Frontal cortex (tissue), 4 donors: Measurements from ENCODE around the gene CCR9. TPM values are rescaled to one million over a fixed set of nuclear protein-coding genes. Genes with fewer than 3 reads are reported as not detected.

Source experiments
- DNase-seq, 2 donors: peaks; one replicate each; pipeline ENCODE4 v3.0.0; 2012; ENCODE audit warnings: low spot score in 2 of 2
- FAIRE-seq: peaks from 2 replicates; lab custom pipeline; 2012; peaks lifted over from hg19 to GRCh38; lab: Jason Lieb, UNC
- total RNA-seq: library from RNA; depleted of rRNA; stranded (reverse); fragments of >200 nt; gene quantifications from one replicate; pipeline ENCODE4 v1.2.3, GENCODE V29; 2014
- donor health status: control.
- donor health status: control.
- donor health status: control.

CCR9 gene
- total RNA-seq, 1 donor from 2014 or later = 0.41 TPM

- no peak for FAIRE-seq
These were observed 14.6 kb upstream of the CCR9 start for GRCh38 chr3:45871780-45872179.

GRCh38 chr3:45872569-45872968, 13.8 kb upstream of the CCR9 start:
- FAIRE-seq = no peak

More at GRCh38 chr3:45871780-45872179, 14.6 kb upstream of the CCR9 start:
- DNase-seq = no peak

GRCh38 chr3:45873036-45873435, 13.3 kb upstream of the CCR9 start:
- FAIRE-seq (no peak), DNase-seq (no peak)

More at GRCh38 chr3:45872569-45872968, 13.8 kb upstream of the CCR9 start:
- no peak for DNase-seq

GRCh38 chr3:45873638-45874037, 12.7 kb upstream of the CCR9 start:
- FAIRE-seq (no peak), DNase-seq (no peak)

- FAIRE-seq (no peak), DNase-seq (no peak)
These were observed 11.5 kb upstream of the CCR9 start for GRCh38 chr3:45874677-45875346.

GRCh38 chr3:45878124-45878523, 8.2 kb upstream of the CCR9 start:
- DNase-seq = no peak
- no peak for FAIRE-seq

GRCh38 chr3:45880725-45881077, 5.6 kb upstream of the CCR9 start:
- no peak for DNase-seq
- no peak for FAIRE-seq

GRCh38 chr3:45881078-45882022, 5.0 kb upstream of the CCR9 start:
- FAIRE-seq = no peak
- DNase-seq = no peak

- no peak for DNase-seq
- FAIRE-seq = no peak
These were observed 1.8 kb upstream of the CCR9 start for GRCh38 chr3:45884368-45885201.

- DNase-seq (no peak), FAIRE-seq (no peak)
These were observed 942 bp downstream of the CCR9 start for GRCh38 chr3:45887285-45887684.

- FAIRE-seq = no peak
These were observed 1.6 kb downstream of the CCR9 start for GRCh38 chr3:45887759-45888511.

GRCh38 chr3:45889337-45889736, 3.0 kb downstream of the CCR9 start:
- FAIRE-seq = no peak
- no peak for DNase-seq

More at GRCh38 chr3:45887759-45888511, 1.6 kb downstream of the CCR9 start:
- no peak for DNase-seq

GRCh38 chr3:45890405-45890804, 4.1 kb downstream of the CCR9 start:
- no peak for FAIRE-seq
- no peak for DNase-seq

- DNase-seq = no peak
- FAIRE-seq = no peak
These were observed 5.8 kb downstream of the CCR9 start for GRCh38 chr3:45892161-45892560.

GRCh38 chr3:45894015-45894414, 7.7 kb downstream of the CCR9 start:
- FAIRE-seq = no peak
- no peak for DNase-seq

GRCh38 chr3:45895686-45896468, 9.5 kb downstream of the CCR9 start:
- FAIRE-seq (no peak), DNase-seq (no peak)

- FAIRE-seq (no peak), DNase-seq (no peak)
These were observed 10.6 kb downstream of the CCR9 start for GRCh38 chr3:45896956-45897355.

GRCh38 chr3:45904931-45905330, 18.6 kb downstream of the CCR9 start:
- no peak for FAIRE-seq

GRCh38 chr3:45905755-45906154, 19.4 kb downstream of the CCR9 start:
- no peak for DNase-seq
- FAIRE-seq = no peak

More at GRCh38 chr3:45904931-45905330, 18.6 kb downstream of the CCR9 start:
- no peak for DNase-seq
